A549 treated with AZD9567 at 1 μM for 4 hours (cell line): ENCODE data around the gene CHD5. TPM values are rescaled to one million over a fixed set of nuclear protein-coding genes. Genes with fewer than 3 reads are reported as not detected.

ENCODE experiments used
- total RNA-seq: library from RNA; stranded (reverse); fragments of 200-300 nt; extraction: Qiagen RNA extraction; gene quantifications from 5 replicates; pipeline ENCODE4 v1.2.3, GENCODE V29; 2022; ENCODE audit not compliant: insufficient read depth

The CHD5 gene
- 0.45 to 1.5 TPM (median 1.0 TPM) in 5 replicates for total RNA-seq

GRCh38 chr1:6180268-6180706 lies at the start of gene CHD5:
Gene CHD5, minus strand, starts transcription at chr1:6180321. Its CDS starts 298 bp downstream, at chr1:6180023.

GRCh38 chr1:6205849-6206519 lies 25.9 kb upstream of the CHD5 start, which contains the start of gene RNF207:
Gene RNF207, plus strand, starts transcription at chr1:6206119. Its CDS starts 417 bp downstream, at chr1:6206536.

GRCh38 chr1:6199298-6200187 lies 19.4 kb upstream of the CHD5 start, which contains the start of gene RPL22:
Gene RPL22, minus strand, starts transcription at chr1:6199595. Its CDS starts 22 bp downstream, at chr1:6199573.

Other genes starting within 250 kb of the CHD5 start
- gene NPHP4, start 187.9 kb downstream of the CHD5 start, total RNA-seq = 5.4 to 6.5 TPM (median 6.3 TPM) in 5 replicates
- gene KCNAB2, start 134.4 kb downstream of the CHD5 start, total RNA-seq = 6.7 to 10.2 TPM (median 7.6 TPM) in 5 replicates
- gene RPL22, start 19.3 kb upstream of the CHD5 start, total RNA-seq = 370 to 459 TPM (median 452 TPM) in 5 replicates
- gene RNF207, start 25.8 kb upstream of the CHD5 start, total RNA-seq = 12.3 to 16.4 TPM (median 16.0 TPM) in 5 replicates
- 53.7 to 58.8 TPM (median 57.7 TPM) in 5 replicates for gene ICMT, start 55.6 kb upstream of the CHD5 start, total RNA-seq
- not detected in 5 replicates for gene HES3, start 63.9 kb upstream of the CHD5 start, total RNA-seq
- gene GPR153, start 80.8 kb upstream of the CHD5 start, total RNA-seq = 2.5 to 3.1 TPM (median 2.7 TPM) in 5 replicates
- gene ACOT7, start 213.4 kb upstream of the CHD5 start, total RNA-seq = 79.6 to 101 TPM (median 90.4 TPM) in 5 replicates
- gene HES2, start 239.6 kb upstream of the CHD5 start, total RNA-seq = 4.4 to 6.3 TPM (median 4.8 TPM) in 5 replicates
- gene ESPN, start 244.5 kb upstream of the CHD5 start, total RNA-seq = 0.36 to 0.90 TPM (median 0.73 TPM) in 4 of 5 replicates, not detected in the other